ENCODE data around the gene CC2D2B.
"Not testable (repeated sequence)": the region's sequence is repeated elsewhere in the genome, so short reads cannot be mapped to it uniquely, and the experiment has no call there.

The CC2D2B gene

GRCh38 chr10:95908450-95908849, 675 bp downstream of the CC2D2B start:
- no peak for DNase-seq (ENCODE audit: low read depth in 2 of 2)

GRCh38 chr10:95909561-95909960, 1.8 kb downstream of the CC2D2B start:
- DNase-seq (ENCODE audit: low read depth in 2 of 2), result no peak

DNA sequence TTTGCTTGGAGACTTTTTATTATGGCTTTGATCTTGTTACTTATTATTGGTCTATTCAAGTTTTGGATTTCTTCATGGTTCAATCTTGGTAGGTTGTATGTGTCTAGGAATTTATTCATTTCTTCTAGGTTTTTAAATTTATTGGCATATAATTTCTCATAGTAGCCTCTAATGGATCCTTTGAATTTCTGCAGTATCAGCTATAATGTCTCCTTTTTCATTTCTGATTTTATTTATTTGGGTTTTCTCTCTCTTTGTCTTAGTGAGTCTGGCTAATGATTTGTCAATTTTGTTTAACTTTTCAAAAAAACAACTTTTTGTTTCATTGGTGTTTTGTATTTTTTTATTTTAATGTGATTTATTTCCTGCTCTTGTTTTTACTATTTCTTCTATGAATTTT, 8.3 kb downstream of the CC2D2B start:
- not testable (repeated sequence) for DNase-seq (ENCODE audit: low read depth in 2 of 2)

GRCh38 chr10:95920798-95921426, 13.1 kb downstream of the CC2D2B start:
- no peak for DNase-seq (ENCODE audit: low read depth in 2 of 2)

GRCh38 chr10:95925033-95925432, 17.3 kb downstream of the CC2D2B start:
- DNase-seq (ENCODE audit: low read depth in 2 of 2), result no peak

DNA sequence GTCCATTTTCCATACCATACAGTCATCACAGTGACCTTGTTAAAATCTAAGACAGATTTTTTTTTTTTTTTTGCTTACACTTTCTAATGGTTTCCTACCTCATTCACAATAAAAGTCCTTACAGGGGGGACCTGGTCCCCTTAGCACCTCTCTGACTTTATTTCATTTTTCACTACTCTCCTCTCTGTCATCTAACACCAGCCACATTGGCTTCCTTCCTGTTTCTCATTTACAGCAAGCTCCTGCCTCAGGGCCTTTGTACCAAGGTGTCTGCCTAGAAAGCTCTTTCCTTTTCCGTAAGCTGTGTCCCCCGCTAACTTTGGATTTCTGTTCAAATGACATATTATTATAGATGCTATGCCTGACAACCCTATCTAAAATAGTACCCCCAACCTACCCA, 27.7 kb downstream of the CC2D2B start:
- DNase-seq (ENCODE audit: low read depth in 2 of 2), result no peak

GRCh38 chr10:95941115-95941514, 33.3 kb downstream of the CC2D2B start:
- no peak for DNase-seq (ENCODE audit: low read depth in 2 of 2)

DNA sequence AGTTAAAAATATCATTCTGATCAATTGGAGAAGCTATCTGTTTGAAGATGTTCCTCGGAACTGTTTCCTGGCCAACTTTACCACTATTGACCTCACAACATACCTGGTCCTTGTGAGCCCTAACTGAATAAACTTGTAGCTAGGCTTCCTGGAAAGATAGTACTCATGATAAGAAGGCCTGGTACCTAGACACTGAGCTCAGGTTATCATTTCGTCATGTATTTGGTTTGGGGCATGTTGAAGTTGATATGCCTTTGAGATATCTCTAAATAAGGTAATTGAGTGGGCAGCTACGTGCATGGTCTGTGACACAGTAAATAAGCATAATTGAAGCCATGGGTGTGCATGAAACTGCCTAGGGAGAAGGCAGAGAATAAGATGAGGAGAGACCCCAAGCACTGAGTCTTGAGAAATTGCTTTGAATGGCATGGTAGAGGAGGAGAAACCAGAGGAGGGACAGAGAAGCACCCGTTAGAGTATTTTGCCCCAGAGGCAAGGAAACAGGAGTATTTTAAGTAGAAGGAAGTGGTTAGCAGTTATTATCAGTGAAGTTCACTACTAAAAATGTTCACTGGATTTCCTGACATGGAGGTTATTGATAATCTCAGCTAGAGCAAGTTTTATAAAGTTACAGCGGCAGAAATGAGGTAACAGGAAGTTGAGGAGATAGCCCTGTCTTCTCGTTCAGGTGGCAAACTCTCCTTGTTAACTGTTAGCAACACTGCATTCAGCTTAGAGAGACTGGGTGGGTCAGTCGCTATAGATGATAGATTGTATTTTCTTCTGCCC, 55.6 kb downstream of the CC2D2B start:
- DNase-seq (ENCODE audit: low read depth in 2 of 2), result no peak

DNA sequence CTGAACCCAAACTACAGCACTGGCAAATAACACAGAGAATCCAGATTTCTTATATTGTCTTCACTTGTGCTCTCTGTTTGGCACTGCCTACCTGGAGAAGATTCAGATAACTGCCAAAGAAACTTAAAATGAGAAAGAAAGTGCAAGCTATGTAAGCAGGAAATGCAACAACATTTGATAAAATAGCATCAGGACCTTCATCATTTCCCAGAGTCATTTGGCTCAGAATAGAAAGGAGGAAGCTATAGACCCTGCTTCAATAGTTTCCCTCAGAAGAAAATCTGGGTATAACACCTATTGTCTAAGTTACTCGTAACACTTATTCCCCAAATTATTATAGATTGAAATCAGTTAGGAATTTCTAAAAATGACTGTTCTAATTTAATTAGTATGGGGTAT, 56.2 kb downstream of the CC2D2B start:
- no peak for DNase-seq (ENCODE audit: low read depth in 2 of 2)

GRCh38 chr10:95964756-95965155, 57.0 kb downstream of the CC2D2B start:
- DNase-seq (ENCODE audit: low read depth in 2 of 2), result no peak

- DNase-seq (ENCODE audit: low read depth in 2 of 2), result no peak
Observed at GRCh38 chr10:95976362-95977229, 68.8 kb downstream of the CC2D2B start.

DNA sequence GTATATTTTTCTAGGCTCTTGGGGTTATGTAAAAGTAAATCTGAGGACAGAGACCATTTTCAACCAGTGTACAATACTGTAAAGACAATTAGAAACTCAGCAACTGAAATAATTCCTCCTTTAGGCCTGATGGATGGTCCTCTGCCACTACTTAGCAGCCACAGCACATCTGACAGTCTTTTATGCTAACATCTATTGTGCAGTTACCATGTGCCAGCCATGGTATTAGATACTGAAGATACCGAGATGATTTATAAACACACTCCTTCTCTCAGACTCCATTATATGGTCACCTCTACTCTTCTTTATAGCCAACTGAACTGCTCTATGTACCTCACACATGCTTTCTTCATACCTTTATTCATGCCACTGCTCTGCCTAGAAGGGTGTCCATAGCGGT, 74.4 kb downstream of the CC2D2B start:
- DNase-seq (ENCODE audit: low read depth in 2 of 2), result no peak

GRCh38 chr10:95987685-95988426, 80.1 kb downstream of the CC2D2B start:
- DNase-seq (ENCODE audit: low read depth in 2 of 2), result no peak

- DNase-seq (ENCODE audit: low read depth in 2 of 2), result no peak
Observed at GRCh38 chr10:95988702-95989101, 80.9 kb downstream of the CC2D2B start.

DNA sequence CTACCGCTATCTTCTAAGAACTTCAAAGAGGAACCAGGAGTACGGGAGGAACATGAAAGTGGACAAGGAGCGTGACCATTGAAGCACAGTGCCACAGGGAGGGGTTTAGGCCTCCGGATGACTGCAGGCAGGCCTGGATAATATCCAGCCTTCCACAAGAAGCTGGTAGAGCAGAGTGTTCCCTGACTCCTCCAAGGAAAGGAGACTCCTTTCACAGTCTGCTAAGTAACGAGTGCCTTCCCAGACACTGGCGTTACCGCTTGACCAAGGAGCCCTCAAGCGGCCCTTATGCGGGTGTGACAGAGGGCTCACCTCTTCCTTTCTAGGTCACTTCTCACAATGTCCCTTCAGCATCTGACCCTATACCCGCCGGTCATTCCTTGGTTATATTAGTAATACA, 86.6 kb downstream of the CC2D2B start:
- DNase-seq (ENCODE audit: low read depth in 2 of 2), result not testable (repeated sequence)

GRCh38 chr10:95998255-95998784, 90.5 kb downstream of the CC2D2B start:
- DNase-seq (ENCODE audit: low read depth in 2 of 2), result no peak

- DNase-seq (ENCODE audit: low read depth in 2 of 2), result no peak
Observed at GRCh38 chr10:96013956-96014355, 106.2 kb downstream of the CC2D2B start.

GRCh38 chr10:96014473-96015102, 106.8 kb downstream of the CC2D2B start:
- no peak for DNase-seq (ENCODE audit: low read depth in 2 of 2)

GRCh38 chr10:96017191-96017687, 109.5 kb downstream of the CC2D2B start:
- peak in 1 of 2 donors; percentile 28 for DNase-seq (ENCODE audit: low read depth in 2 of 2)

DNA sequence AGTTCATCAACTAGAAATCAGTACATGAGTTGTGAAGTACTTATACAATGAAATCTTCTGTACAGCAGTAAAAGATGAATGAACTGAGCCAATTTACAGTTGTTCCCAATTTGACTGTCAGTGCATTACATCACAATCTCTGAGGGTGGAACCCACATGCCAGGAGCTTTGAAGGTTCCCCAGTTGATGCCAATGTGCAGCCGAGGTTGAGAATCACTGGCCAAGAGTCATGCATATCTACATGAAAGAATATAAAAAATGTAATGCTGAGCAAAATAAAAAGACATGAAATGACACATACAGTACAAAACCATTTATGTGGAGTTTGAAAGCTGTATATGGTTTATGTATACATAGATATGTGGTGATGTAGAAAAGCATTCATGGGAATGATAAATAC, 113.6 kb downstream of the CC2D2B start:
- DNase-seq (ENCODE audit: low read depth in 2 of 2), result no peak

GRCh38 chr10:96022739-96023138, 115.0 kb downstream of the CC2D2B start:
- no peak for DNase-seq (ENCODE audit: low read depth in 2 of 2)

Data from stimulated activated CD4-positive, alpha-beta T cell treated with anti-CD3 and anti-CD28 coated beads, Interleukin-1b, Interleukin-23, amount 100 ng/mL, for 4 hours (primary cell).